ENCODE measurements around the gene LIM2. TPM values are rescaled to one million over a fixed set of nuclear protein-coding genes. Genes with fewer than 3 reads are reported as not detected.

LIM2 gene
- total and polyA plus RNA-seq, 2 experiments from 2014 or later = not detected

GRCh38 chr19:51386882-51387520, 773 bp downstream of the LIM2 start:
- Mint-ChIP-seq H3K9me3 (peaks cover 8% of the 10 kb centered on the region), H3K36me3 (ENCODE audit: low read depth) (peaks cover 3% of the 10 kb centered on the region; the same call in 2 of the 3 replicates), H3K4me3 (no peak overlapping the region), H3K27ac (no peak overlapping the region), H3K4me1 (peaks cover 15% of the 10 kb centered on the region), H3K27me3 (ENCODE audit: insufficient read depth, low read depth, poor library complexity) (peaks cover 17% of the 10 kb centered on the region)
- no peaks in the 10 kb centered on the region for H3K9me2 ChIP-seq (ENCODE audit: insufficient read depth)
- H3K36me3 ChIP-seq (ENCODE audit: insufficient read depth) = no peaks in the 10 kb centered on the region
- H3K4me1 ChIP-seq (ENCODE audit: insufficient read depth) = no peaks in the 10 kb centered on the region
- TF ChIP-seq REST (IDR thresholded peaks at IDR 0.05; ENCODE audit: unreplicated experiment) (no peak), CTCF (conservative IDR thresholded peaks at IDR 0.05; ENCODE audit: low read depth in 2 of 2) (no peak), ETS1 (IDR thresholded peaks at IDR 0.05) (no peak), EZH2 (IDR thresholded peaks at IDR 0.05; ENCODE audit: low read depth, unreplicated experiment) (no peak), ZNF114 (CRISPR knock-in tag; IDR thresholded peaks at IDR 0.05) (no peak), POLR2AphosphoS5 (IDR thresholded peaks at IDR 0.05; ENCODE audit: low read depth) (no peak), CREB1 (CRISPR knock-in tag; IDR thresholded peaks at IDR 0.05; ENCODE audit: low read depth) (no peak), JUNB (IDR thresholded peaks at IDR 0.05; ENCODE audit: unreplicated experiment) (no peak), ZNF462 (CRISPR knock-in tag; IDR thresholded peaks at IDR 0.05) (no peak), NANOG (IDR thresholded peaks at IDR 0.05; ENCODE audit: borderline replicate concordance) (no peak), EZH2phosphoT487 (IDR thresholded peaks at IDR 0.05; ENCODE audit: unreplicated experiment) (no peak), ZNF331 (CRISPR knock-in tag; IDR thresholded peaks at IDR 0.05; ENCODE audit: low read depth) (no peak), STAT1 (IDR thresholded peaks at IDR 0.05; ENCODE audit: unreplicated experiment) (no peak)
- H3F3A ChIP-seq (replicated peaks; ENCODE audit: low read depth) = no peaks in the 10 kb centered on the region
- H3K79me2 ChIP-seq (replicated peaks; ENCODE audit: insufficient read depth) = no peaks in the 10 kb centered on the region
- ATAC-seq (no peak), DNase-seq (ENCODE audit: low spot score) (no peak)
- no peak overlapping the region for H3K27ac ChIP-seq (ENCODE audit: low read depth)
- H3K4me3 ChIP-seq = no peak overlapping the region
- H3K27me3 ChIP-seq (ENCODE audit: insufficient read depth) = no peaks in the 10 kb centered on the region
- no peaks in the 10 kb centered on the region for H4K20me1 ChIP-seq (replicated peaks; ENCODE audit: insufficient read depth)
- H2AFZ ChIP-seq = no peak overlapping the region
- no peak overlapping the region for H3K4me2 ChIP-seq
